ENCODE measurements around the gene FXYD7. TPM values are rescaled to one million over a fixed set of nuclear protein-coding genes. Genes with fewer than 3 reads are reported as not detected.

The FXYD7 gene
- total RNA-seq, 1 experiment from 2014 or later: 0.71 TPM

- H3K4me2 ChIP-seq (ENCODE audit: low read length): no peak overlapping the region
- no peak overlapping the region for H3K4me3 ChIP-seq (replicated peaks in 1 of 2; ENCODE audit: low read depth in 1 of 2, low read length in 2 of 2)
- no TSS peak for BruUV-seq (replicated peaks)
- ChIA-PET POLR2A (no interaction called here), CTCF (interaction anchor here (1.5 kb wide), 1 partner anchor 41 kb away, joined by 3 read pairs; no protein-coding TSS in a partner anchor), RAD21 (ENCODE audit: low non-redundant PET in 1 of 2, low total read pairs in 2 of 2, uncharacterized antibody in 2 of 2, unreplicated experiment in 2 of 2) (no interaction called here)
- H2AFZ ChIP-seq (ENCODE audit: low read depth, low read length, poor library complexity, severe bottlenecking): no peak overlapping the region
- H3K4me1 ChIP-seq (ENCODE audit: control insufficient read depth in 1 of 2, insufficient read depth in 2 of 2, low read length in 2 of 2): no peaks in the 10 kb centered on the region
- no peaks in the 10 kb centered on the region for H4K20me1 ChIP-seq (ENCODE audit: insufficient read depth)
- H3K9me2 ChIP-seq (ENCODE audit: insufficient read depth): no peaks in the 10 kb centered on the region
- H3K9me3 ChIP-seq (ENCODE audit: control insufficient read depth in 1 of 2, insufficient read depth in 1 of 2, low read depth in 1 of 2, low read length in 2 of 2): no peaks in the 10 kb centered on the region
- no peak overlapping the region for H3K27ac ChIP-seq (ENCODE audit: low read depth, low read length)
- H3K36me3 ChIP-seq (ENCODE audit: control insufficient read depth in 1 of 2, insufficient read depth in 2 of 2, low read length in 2 of 2): no peaks in the 10 kb centered on the region
- DNase-seq (ENCODE audit: low read depth, low spot score) (no peak), ATAC-seq (no peak)
- TF ChIP-seq SIN3A (IDR thresholded peaks at IDR 0.05; ENCODE audit: low read depth): no peak
- TF ChIP-seq RAD21 (IDR thresholded peaks at IDR 0.05; ENCODE audit: low read depth): no peak
- no peak for TF ChIP-seq MAX (IDR thresholded peaks at IDR 0.05)
- TF ChIP-seq ZNF274 (IDR thresholded peaks at IDR 0.05; ENCODE audit: low read depth, low read length): no peak
- no peak for TF ChIP-seq ZBTB33 (IDR thresholded peaks at IDR 0.05; ENCODE audit: extremely low read depth, insufficient replicate concordance, low read length)
- no peak for TF ChIP-seq EZH2 (IDR thresholded peaks at IDR 0.05)
- intact Hi-C loops (cut with micrococcal nuclease): no loop called here
- H3K79me2 ChIP-seq (ENCODE audit: insufficient read depth, low read length): no peaks in the 10 kb centered on the region
- H3K9ac ChIP-seq (ENCODE audit: low read length): no peak overlapping the region
- no peaks in the 10 kb centered on the region for H3K27me3 ChIP-seq (ENCODE audit: insufficient read depth, low read length)
Measured at GRCh38 chr19:35099897-35100275, 43.2 kb upstream of the FXYD7 start.

All from HCT116 (cell line).